PC-3 (cell line): ENCODE data around the gene KCNK6. TPM values are rescaled to one million over a fixed set of nuclear protein-coding genes. Genes with fewer than 3 reads are reported as not detected.

Experiments
- ATAC-seq: fragments of 200-7000 bp; cut with Tn5 transposase; 2 replicates; pipeline ENCODE4 v1.9.1; 2020; ENCODE audit warnings: mild to moderate bottlenecking, moderate library complexity
- BruUV-seq: library from RNA; stranded (reverse); fragments of 400-500 nt; replicated peaks from 2 replicates; lab custom pipeline; 2021; lab: Mats Ljungman, UMichigan
- CTCF ChIA-PET: fragments of 300-600 bp; sonication (Branson Sonifier 250); formaldehyde crosslinking; loops from one replicate; lab custom pipeline; 2022; ENCODE audit warnings: antibody characterized with exemption; lab: Charles Lee
- POLR2A ChIA-PET: fragments of 300-600 bp; sonication (Branson Sonifier 250); formaldehyde crosslinking; loops from one replicate; lab custom pipeline; 2022; ENCODE audit warnings: antibody characterized with exemption; ENCODE audit not compliant: unreplicated experiment; lab: Charles Lee
- DNase-seq: peaks from one replicate; pipeline ENCODE4 v3.0.0-alpha.2; 2015
- H2AFZ ChIP-seq: fragments of 300-600 bp; sonication (generic); 2 replicates; pipeline ENCODE4 v1.6.0; 2016; ENCODE audit warnings: antibody characterized with exemption, low read length
- H3F3A ChIP-seq: fragments of 300-600 bp; sonication (generic); one replicate; pipeline ENCODE4 v1.6.0; 2017; ENCODE audit warnings: antibody characterized with exemption, low read length, control low read depth, mild to moderate bottlenecking; ENCODE audit not compliant: unreplicated experiment
- H3K27ac ChIP-seq: fragments of 300-600 bp; sonication (generic); 2 replicates; pipeline ENCODE4 v1.5.1; 2016; ENCODE audit warnings: mild to moderate bottlenecking, low read length
- H3K27me3 ChIP-seq: fragments of 300-600 bp; sonication (generic); 2 replicates; pipeline ENCODE4 v1.6.1; 2016; ENCODE audit warnings: low read length, mixed read lengths
- H3K36me3 ChIP-seq: fragments of 300-600 bp; sonication (generic); 2 replicates; pipeline ENCODE4 v1.6.1; 2016; ENCODE audit warnings: low read depth, mixed run types, low read length, mixed read lengths
- H3K4me1 ChIP-seq: fragments of 300-600 bp; sonication (generic); 2 replicates; pipeline ENCODE4 v1.5.1; 2016; ENCODE audit warnings: low read length; ENCODE audit not compliant: insufficient read depth
- H3K4me2 ChIP-seq: fragments of 300-600 bp; sonication (generic); 2 replicates; pipeline ENCODE4 v1.6.0; 2016; ENCODE audit warnings: low read length
- H3K4me3 ChIP-seq: fragments of 300-600 bp; sonication (generic); 2 replicates; pipeline ENCODE4 v1.5.1; 2016; ENCODE audit warnings: mild to moderate bottlenecking, low read length, mixed read lengths
- H3K79me2 ChIP-seq: fragments of 300-600 bp; sonication (generic); 2 replicates; pipeline ENCODE4 v1.6.1; 2017; ENCODE audit warnings: low read length, mixed read lengths
- H3K9ac ChIP-seq: fragments of 300-600 bp; sonication (generic); 2 replicates; pipeline ENCODE4 v1.6.0; 2016; ENCODE audit warnings: mild to moderate bottlenecking, low read length
- H3K9me2 ChIP-seq: fragments of 300-600 bp; sonication (generic); replicated peaks from 2 replicates; pipeline ENCODE4 v1.6.1; 2016; ENCODE audit warnings: mixed run types, low read length, mixed read lengths
- H3K9me3 ChIP-seq: fragments of 300-600 bp; sonication (generic); 2 replicates; pipeline ENCODE4 v1.6.1; 2016; ENCODE audit warnings: low read length, mixed read lengths
- H4K20me1 ChIP-seq: fragments of 300-600 bp; sonication (generic); 2 replicates; pipeline ENCODE4 v1.6.1; 2016; ENCODE audit warnings: low read length, mixed read lengths
- EZH2 ChIP-seq: fragments of 300-600 bp; sonication (generic); IDR thresholded peaks from one replicate; pipeline ENCODE4 v1.6.1; 2017; ENCODE audit warnings: antibody characterized with exemption, mild to moderate bottlenecking, low read length; ENCODE audit not compliant: unreplicated experiment
- EZH2phosphoT487 ChIP-seq: fragments of 300-600 bp; sonication (generic); IDR thresholded peaks from 2 replicates; pipeline ENCODE4 v1.6.1; 2018; ENCODE audit warnings: mild to moderate bottlenecking, antibody characterized with exemption, low read length, borderline replicate concordance
- intact Hi-C: fragments of 100-400 bp; cut with micrococcal nuclease; formaldehyde crosslinking; loops from 2 replicates; pipeline ENCODE4 v1.9.0; 2023
- total RNA-seq: library from RNA; depleted of rRNA; stranded (reverse); fragments of >200 nt; gene quantifications from 2 replicates; pipeline ENCODE4 v1.2.3, GENCODE V29; 2014
- TF ChIP-seq, protein P1 (sequence below): fragments of 300-600 bp; sonication (generic); conservative IDR thresholded peaks from 2 replicates; pipeline ENCODE4 v1.5.1; 2017; ENCODE audit warnings: antibody characterized with exemption, low read depth, mild to moderate bottlenecking, low read length

Gene KCNK6
- total RNA-seq, 1 experiment from 2014 or later = 3.3 TPM

GRCh38 chr19:38294090-38294489, 25.6 kb upstream of the KCNK6 start:
- no peaks in the 10 kb centered on the region for H4K20me1 ChIP-seq
- H3K79me2 ChIP-seq = peaks cover 13% of the 10 kb centered on the region
- H3K4me1 ChIP-seq = peaks cover 42% of the 10 kb centered on the region
- TF ChIP-seq EZH2phosphoT487 (no peak), EZH2 (no peak)
- TF ChIP-seq, protein P1, sequence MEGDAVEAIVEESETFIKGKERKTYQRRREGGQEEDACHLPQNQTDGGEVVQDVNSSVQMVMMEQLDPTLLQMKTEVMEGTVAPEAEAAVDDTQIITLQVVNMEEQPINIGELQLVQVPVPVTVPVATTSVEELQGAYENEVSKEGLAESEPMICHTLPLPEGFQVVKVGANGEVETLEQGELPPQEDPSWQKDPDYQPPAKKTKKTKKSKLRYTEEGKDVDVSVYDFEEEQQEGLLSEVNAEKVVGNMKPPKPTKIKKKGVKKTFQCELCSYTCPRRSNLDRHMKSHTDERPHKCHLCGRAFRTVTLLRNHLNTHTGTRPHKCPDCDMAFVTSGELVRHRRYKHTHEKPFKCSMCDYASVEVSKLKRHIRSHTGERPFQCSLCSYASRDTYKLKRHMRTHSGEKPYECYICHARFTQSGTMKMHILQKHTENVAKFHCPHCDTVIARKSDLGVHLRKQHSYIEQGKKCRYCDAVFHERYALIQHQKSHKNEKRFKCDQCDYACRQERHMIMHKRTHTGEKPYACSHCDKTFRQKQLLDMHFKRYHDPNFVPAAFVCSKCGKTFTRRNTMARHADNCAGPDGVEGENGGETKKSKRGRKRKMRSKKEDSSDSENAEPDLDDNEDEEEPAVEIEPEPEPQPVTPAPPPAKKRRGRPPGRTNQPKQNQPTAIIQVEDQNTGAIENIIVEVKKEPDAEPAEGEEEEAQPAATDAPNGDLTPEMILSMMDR = no peak
- H3K9me2 ChIP-seq = no peaks in the 10 kb centered on the region
- no peak overlapping the region for H3K27ac ChIP-seq
- no peak overlapping the region for H2AFZ ChIP-seq
- no peak overlapping the region for H3K9ac ChIP-seq
- H3K4me3 ChIP-seq = no peak overlapping the region
- intact Hi-C loops = loop anchor here (10.0 kb wide), 1 partner anchor 49 kb away; no protein-coding TSS in a partner anchor
- H3K4me2 ChIP-seq = no peak overlapping the region
- ChIA-PET POLR2A (no interaction called here), CTCF (no interaction called here)
- no TSS peak for BruUV-seq
- H3F3A ChIP-seq = peaks cover 7% of the 10 kb centered on the region
- peaks cover 13% of the 10 kb centered on the region for H3K36me3 ChIP-seq
- DNase-seq (no peak), ATAC-seq (no peak)
- no peaks in the 10 kb centered on the region for H3K27me3 ChIP-seq
- H3K9me3 ChIP-seq = no peaks in the 10 kb centered on the region

- no peak overlapping the region for H2AFZ ChIP-seq
- no peak for ATAC-seq
- no peak overlapping the region for H3K4me3 ChIP-seq
- H3K9me2 ChIP-seq = no peaks in the 10 kb centered on the region
- intact Hi-C loops = loop anchor here (10.0 kb wide), 1 partner anchor 54 kb away; no protein-coding TSS in a partner anchor
- no peaks in the 10 kb centered on the region for H4K20me1 ChIP-seq
- peaks cover 17% of the 10 kb centered on the region for H3K79me2 ChIP-seq
- peak overlapping the region; percentile 76 for H3K27ac ChIP-seq
- H3K4me1 ChIP-seq = peaks cover 44% of the 10 kb centered on the region
- H3F3A ChIP-seq = no peaks in the 10 kb centered on the region
- H3K9me3 ChIP-seq = no peaks in the 10 kb centered on the region
- peak overlapping the region; percentile 41; the same call in 1 of the 2 replicates for H3K4me2 ChIP-seq
- H3K36me3 ChIP-seq = no peaks in the 10 kb centered on the region
- no peak for TF ChIP-seq EZH2
- CTCF ChIA-PET = interaction anchor here (0.7 kb wide), 1 partner anchor 104 kb away, joined by 6 read pairs; the partner anchor contains the start of gene FAM98C
- H3K27me3 ChIP-seq = no peaks in the 10 kb centered on the region
- peak; percentile 50 for DNase-seq
- no peak overlapping the region for H3K9ac ChIP-seq
- no TSS peak for BruUV-seq
- POLR2A ChIA-PET = interaction anchor here (0.7 kb wide), 1 partner anchor 8 kb away, joined by 3 read pairs; no protein-coding TSS in a partner anchor
Measured at GRCh38 chr19:38298821-38299680, 20.6 kb upstream of the KCNK6 start.

DNA sequence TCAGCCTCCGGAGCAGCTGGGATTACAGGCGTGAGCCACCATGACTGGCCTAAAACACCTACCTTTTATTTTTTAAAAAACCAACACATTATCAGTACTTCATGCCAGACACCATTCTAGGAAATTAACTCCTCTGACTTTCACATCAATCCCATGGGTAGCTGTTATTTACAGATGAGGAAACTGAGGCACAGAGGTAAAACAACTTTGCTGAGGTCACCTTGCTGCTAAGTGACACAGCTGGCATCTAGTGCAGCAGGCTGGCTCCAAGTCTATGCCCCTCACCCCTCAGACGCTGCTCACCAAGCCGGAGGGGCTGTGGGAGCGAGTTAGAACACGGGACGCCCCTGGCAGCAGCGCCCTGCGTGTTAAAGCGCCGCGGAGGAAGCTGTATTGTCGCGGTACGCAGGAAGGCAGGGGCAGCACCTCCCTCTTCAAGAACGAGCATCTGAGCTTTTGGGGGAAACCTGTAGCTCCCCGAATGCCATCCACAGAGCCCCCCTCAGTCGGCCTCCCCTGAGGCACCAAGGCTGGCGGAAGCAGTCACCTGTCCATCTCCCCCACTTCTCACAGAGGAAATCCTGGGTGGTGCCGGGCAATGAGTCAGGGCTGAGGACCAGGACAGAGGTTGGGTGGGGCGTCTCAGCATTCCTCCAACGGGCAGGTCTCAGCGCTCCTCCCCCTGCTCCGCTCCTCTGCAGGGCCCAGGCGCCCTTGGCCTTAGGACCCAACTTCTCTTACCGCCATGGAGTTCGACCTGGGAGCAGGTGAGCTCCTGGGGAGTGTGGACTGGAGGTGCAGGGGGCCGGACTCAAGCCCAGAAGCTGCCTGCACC, 15.9 kb upstream of the KCNK6 start, which contains the start of gene C19orf33:
Gene C19orf33, plus strand, starts transcription at position 735 of the 835 bp plus-strand sequence. Its CDS starts 11 bp downstream, at position 746.
- peak within 1 kb of the TSS; percentile 98 for H3K4me2 ChIP-seq
- POLR2A ChIA-PET = interaction anchor here (0.7 kb wide), 1 partner anchor 35 kb away, joined by 3 read pairs; no protein-coding TSS in a partner anchor
- H3K9me2 ChIP-seq = no peaks in the 10 kb centered on the region
- H2AFZ ChIP-seq = no peak within 1 kb of the TSS
- TF ChIP-seq, protein P1 = no peak
- TF ChIP-seq EZH2 (no peak), EZH2phosphoT487 (no peak)
- peaks cover 31% of the 10 kb centered on the region for H3K79me2 ChIP-seq
- H3K36me3 ChIP-seq = no peaks in the 10 kb centered on the region
- H3F3A ChIP-seq = no peaks in the 10 kb centered on the region
- CTCF ChIA-PET = interaction anchor here (1.0 kb wide), 1 partner anchor 14 kb away, joined by 4 read pairs; no protein-coding TSS in a partner anchor
- H3K9me3 ChIP-seq = no peaks in the 10 kb centered on the region
- intact Hi-C loops = loop anchor here (2.0 kb wide), 2 partner anchors 31 to 37 kb away; partner anchors contain the start of gene CATSPERG
- peak; percentile 88 for DNase-seq
- H4K20me1 ChIP-seq = no peaks in the 10 kb centered on the region
- peak within 1 kb of the TSS; percentile 84 for H3K4me3 ChIP-seq
- peaks cover 39% of the 10 kb centered on the region for H3K4me1 ChIP-seq
- BruUV-seq = no TSS peak
- ATAC-seq = peak; percentile 56
- H3K27ac ChIP-seq = peak within 1 kb of the TSS; percentile 90
- no peaks in the 10 kb centered on the region for H3K27me3 ChIP-seq
- peak within 1 kb of the TSS; percentile 87 for H3K9ac ChIP-seq
